ENCODE results near the gene LRFN5. TPM values are rescaled to one million over a fixed set of nuclear protein-coding genes. Genes with fewer than 3 reads are reported as not detected.

Gene LRFN5
- total and polyA plus RNA-seq, 9 of the 15 experiments (the other 6 are each of a cell fraction or from before 2014, with no cell fraction given) = 0.01 to 0.27 (median 0.09) TPM; not detected in 1

DNA sequence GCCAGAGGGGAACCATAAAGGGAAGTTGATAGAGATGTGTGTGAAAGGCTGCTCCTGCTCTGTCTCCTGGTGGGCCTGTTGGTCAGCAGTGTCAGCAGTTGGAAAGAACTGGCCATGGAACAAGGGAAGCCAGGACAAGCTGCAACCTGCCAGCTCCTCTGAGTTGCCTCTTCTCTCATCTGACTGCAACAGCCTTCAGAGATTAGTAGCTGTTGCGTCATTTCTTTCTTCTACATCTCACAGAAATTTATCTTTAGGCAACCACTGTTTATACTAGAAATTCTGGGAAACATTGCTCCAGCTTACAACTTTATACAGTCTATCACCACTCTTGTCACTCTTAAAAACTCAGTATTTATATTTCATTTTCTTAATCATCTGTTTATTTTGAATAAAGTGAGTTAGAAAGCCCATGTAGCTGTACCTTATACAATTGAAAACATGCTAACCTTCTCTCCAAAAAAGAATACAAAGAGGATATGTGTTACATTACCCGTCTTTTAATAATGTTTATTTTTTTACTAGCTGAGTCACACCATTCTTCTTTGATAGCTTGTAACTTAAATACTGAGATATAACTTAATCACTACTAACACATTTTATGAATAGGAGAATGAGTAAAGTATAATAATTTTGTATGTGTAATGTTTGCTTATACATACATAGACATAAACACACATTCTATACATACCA is 224.2 kb downstream of the LRFN5 start:
- BruUV-seq (replicated peaks) = no TSS peak
- DNase-seq (ENCODE audit: extremely low read depth in 1 of 4, low spot score in 3 of 4) = no peak
- Histone ChIP-seq H3K9me3 (replicated peaks; ENCODE audit: control insufficient read depth, insufficient read depth, low read depth, low read length) (no peaks in the 10 kb centered on the region), H3K9ac (ENCODE audit: insufficient read depth in 1 of 2, low read depth in 2 of 2, low read length in 2 of 2) (no peak overlapping the region), H2AFZ (ENCODE audit: low read depth, low read length) (no peak overlapping the region), H3K4me2 (ENCODE audit: insufficient read depth, low read length) (no peak overlapping the region), H3K4me3 (no peak overlapping the region), H3K27ac (ENCODE audit: extremely low read depth, low read depth, low read length) (no peak overlapping the region), H3K27me3 (ENCODE audit: control insufficient read depth in 2 of 2, insufficient read depth in 2 of 2, low read length in 2 of 2) (no peaks in the 10 kb centered on the region), H3K36me3 (ENCODE audit: control insufficient read depth, insufficient read depth, low read length) (no peaks in the 10 kb centered on the region), H3K9me1 (ENCODE audit: control insufficient read depth, insufficient read depth, low read length) (no peaks in the 10 kb centered on the region), H3K79me2 (ENCODE audit: control insufficient read depth, insufficient read depth, low read length) (no peaks in the 10 kb centered on the region), H4K20me1 (replicated peaks; ENCODE audit: control insufficient read depth, insufficient read depth, low read length) (no peaks in the 10 kb centered on the region), H3K4me1 (replicated peaks in 1 of 2; ENCODE audit: control insufficient read depth in 2 of 2, insufficient read depth in 2 of 2, low read length in 2 of 2) (no peaks in the 10 kb centered on the region)
- POLR2A ChIA-PET = no interaction called here
- no peak for FAIRE-seq
- TF ChIP-seq PPARD (CRISPR knock-in tag; IDR thresholded peaks at IDR 0.05) (no peak), CEBPG (CRISPR knock-in tag; IDR thresholded peaks at IDR 0.05) (no peak), CEBPG (tag; conservative IDR thresholded peaks at IDR 0.05 in 1 of 2, IDR thresholded peaks at IDR 0.05 in 1 of 2) (0 out of 4 replicates have a peak, but pooled peaks of 1 of the 2 experiments have one; percentile 15), NCOA6 (IDR thresholded peaks at IDR 0.05) (no peak)
- 0% methylated on average over 2 of the region's 2 CpGs for WGBS (ENCODE audit: insufficient coverage, low coverage, missing lambda C conversion rate)
- CTCF ChIA-PET (ENCODE audit: low intra/inter-chr PET ratio) = no interaction called here
- no peak for ATAC-seq
- in situ Hi-C loops (cut with MboI) (no loop called here), intact Hi-C loops (cut with micrococcal nuclease) (no loop called here)

DNA sequence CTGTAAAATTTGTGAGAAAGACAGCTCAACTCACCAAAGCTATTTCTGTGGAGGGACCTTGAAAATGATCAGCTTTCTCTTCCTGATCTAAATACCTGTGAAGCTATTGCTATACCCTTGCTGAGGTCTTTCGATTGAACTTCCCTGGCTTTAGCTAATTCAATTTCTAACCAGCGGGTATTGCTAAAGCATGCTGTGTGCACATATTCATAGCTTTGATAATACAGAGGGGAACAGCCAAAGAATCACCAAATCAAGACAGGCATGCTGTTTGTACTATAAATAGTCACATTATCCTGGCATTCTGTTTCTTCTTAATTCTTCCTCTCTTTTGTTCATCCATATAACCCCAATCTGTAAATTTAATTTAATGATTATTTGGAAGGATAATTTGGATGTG is 233.0 kb downstream of the LRFN5 start:
- no TSS peak for BruUV-seq (replicated peaks)
- Histone ChIP-seq H3K4me2 (ENCODE audit: insufficient read depth, low read length) (no peak overlapping the region), H3K36me3 (ENCODE audit: control insufficient read depth, insufficient read depth, low read length) (no peaks in the 10 kb centered on the region), H4K20me1 (replicated peaks; ENCODE audit: control insufficient read depth, insufficient read depth, low read length) (no peaks in the 10 kb centered on the region), H3K27ac (ENCODE audit: extremely low read depth, low read depth, low read length) (no peak overlapping the region), H3K79me2 (ENCODE audit: control insufficient read depth, insufficient read depth, low read length) (no peaks in the 10 kb centered on the region), H2AFZ (ENCODE audit: low read depth, low read length) (no peak overlapping the region), H3K9me3 (replicated peaks; ENCODE audit: control insufficient read depth, insufficient read depth, low read depth, low read length) (no peaks in the 10 kb centered on the region), H3K27me3 (ENCODE audit: control insufficient read depth in 2 of 2, insufficient read depth in 2 of 2, low read length in 2 of 2) (no peaks in the 10 kb centered on the region), H3K9me1 (ENCODE audit: control insufficient read depth, insufficient read depth, low read length) (no peaks in the 10 kb centered on the region), H3K4me1 (replicated peaks in 1 of 2; ENCODE audit: control insufficient read depth in 2 of 2, insufficient read depth in 2 of 2, low read length in 2 of 2) (no peaks in the 10 kb centered on the region), H3K9ac (ENCODE audit: insufficient read depth in 1 of 2, low read depth in 2 of 2, low read length in 2 of 2) (no peak overlapping the region), H3K4me3 (no peak overlapping the region)
- FAIRE-seq = no peak
- in situ Hi-C loops (cut with MboI) (no loop called here), intact Hi-C loops (cut with micrococcal nuclease) (no loop called here)
- ChIA-PET CTCF (ENCODE audit: low intra/inter-chr PET ratio) (no interaction called here), POLR2A (no interaction called here)
- WGBS (ENCODE audit: insufficient coverage, low coverage, missing lambda C conversion rate) = 0% methylated on average over 2 of the region's 2 CpGs
- ATAC-seq = no peak
- DNase-seq (ENCODE audit: extremely low read depth in 1 of 4, low spot score in 3 of 4) = no peak
- TF ChIP-seq BRCA1 (IDR thresholded peaks at IDR 0.05) (no peak), BRCA1 (CRISPR knock-in tag; IDR thresholded peaks at IDR 0.05) (no peak), GATAD2B (IDR thresholded peaks at IDR 0.05; ENCODE audit: borderline replicate concordance) (no peak), SMARCA4 (IDR thresholded peaks at IDR 0.05) (no peak), EGR1 (conservative IDR thresholded peaks at IDR 0.05) (no peak), SPI1 (IDR thresholded peaks at IDR 0.05; ENCODE audit: borderline replicate concordance, low read depth, low read length) (no peak), ZNF124 (CRISPR knock-in tag; IDR thresholded peaks at IDR 0.05) (no peak), EZH2 (IDR thresholded peaks at IDR 0.05; ENCODE audit: borderline replicate concordance, low read depth, low read length) (no peak), CHD2 (IDR thresholded peaks at IDR 0.05; ENCODE audit: low read depth, low read length) (no peak), THRB (CRISPR knock-in tag; conservative IDR thresholded peaks at IDR 0.05) (no peak)
- TF ChIP-seq, protein P1, sequence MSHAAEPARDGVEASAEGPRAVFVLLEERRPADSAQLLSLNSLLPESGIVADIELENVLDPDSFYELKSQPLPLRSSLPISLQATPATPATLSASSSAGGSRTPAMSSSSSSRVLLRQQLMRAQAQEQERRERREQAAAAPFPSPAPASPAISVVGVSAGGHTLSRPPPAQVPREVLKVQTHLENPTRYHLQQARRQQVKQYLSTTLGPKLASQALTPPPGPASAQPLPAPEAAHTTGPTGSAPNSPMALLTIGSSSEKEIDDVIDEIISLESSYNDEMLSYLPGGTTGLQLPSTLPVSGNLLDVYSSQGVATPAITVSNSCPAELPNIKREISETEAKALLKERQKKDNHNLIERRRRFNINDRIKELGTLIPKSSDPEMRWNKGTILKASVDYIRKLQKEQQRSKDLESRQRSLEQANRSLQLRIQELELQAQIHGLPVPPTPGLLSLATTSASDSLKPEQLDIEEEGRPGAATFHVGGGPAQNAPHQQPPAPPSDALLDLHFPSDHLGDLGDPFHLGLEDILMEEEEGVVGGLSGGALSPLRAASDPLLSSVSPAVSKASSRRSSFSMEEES (CRISPR knock-in tag; IDR thresholded peaks at IDR 0.05) = no peak

Measured in K562 (cell line).